Activated CD4-positive, alpha-beta T cell treated with anti-CD3 and anti-CD28 coated beads, Interleukin-2, amount 50 U/mL, for 48 hours (primary cell): ENCODE results near the gene SIRT4.
"Not testable (repeated sequence)": the region's sequence is repeated elsewhere in the genome, so short reads cannot be mapped to it uniquely, and the experiment has no call there.

ENCODE experiments used
- DNase-seq, 2 experiments: peaks; one replicate each; pipeline ENCODE4 v3.0.0-alpha.2; 2020

The SIRT4 gene

GRCh38 chr12:120336392-120336791 lies 34.3 kb downstream of the SIRT4 start:
- not testable (repeated sequence) for DNase-seq

GRCh38 chr12:120337730-120338129 lies 35.6 kb downstream of the SIRT4 start:
- DNase-seq = no peak

- DNase-seq = no peak
These were observed 37.1 kb downstream of the SIRT4 start for GRCh38 chr12:120339256-120339655.

- DNase-seq = no peak
These were observed 40.3 kb downstream of the SIRT4 start for GRCh38 chr12:120342175-120343038.

- no peak for DNase-seq
These were observed 41.0 kb downstream of the SIRT4 start for GRCh38 chr12:120343039-120343537.

- DNase-seq = no peak
These were observed 41.6 kb downstream of the SIRT4 start for GRCh38 chr12:120343692-120344091.

- DNase-seq = no peak
These were observed 43.9 kb downstream of the SIRT4 start for GRCh38 chr12:120346031-120346430.

- no peak for DNase-seq
These were observed 44.6 kb downstream of the SIRT4 start for GRCh38 chr12:120346681-120347080.

- DNase-seq = no peak
These were observed 45.6 kb downstream of the SIRT4 start for GRCh38 chr12:120347766-120348165.

GRCh38 chr12:120350576-120351350 lies 48.6 kb downstream of the SIRT4 start:
- no peak for DNase-seq

GRCh38 chr12:120352117-120352516 lies 50.0 kb downstream of the SIRT4 start:
- no peak for DNase-seq

GRCh38 chr12:120353136-120353535 lies 51.0 kb downstream of the SIRT4 start:
- DNase-seq = no peak

GRCh38 chr12:120353556-120354317 lies 51.6 kb downstream of the SIRT4 start:
- no peak for DNase-seq

- peak; percentile 80 to 83 for DNase-seq
These were observed 54.5 kb downstream of the SIRT4 start for GRCh38 chr12:120356567-120357030.

- no peak for DNase-seq
These were observed 55.0 kb downstream of the SIRT4 start for GRCh38 chr12:120357104-120357503.

- DNase-seq = no peak
These were observed 56.4 kb downstream of the SIRT4 start for GRCh38 chr12:120358412-120359100.

- no peak for DNase-seq
These were observed 57.0 kb downstream of the SIRT4 start for GRCh38 chr12:120359128-120359527.

GRCh38 chr12:120361506-120362208 lies 59.5 kb downstream of the SIRT4 start:
- no peak for DNase-seq
